ENCODE measurements around the gene ZPBP2. TPM values are rescaled to one million over a fixed set of nuclear protein-coding genes. Genes with fewer than 3 reads are reported as not detected.

The ZPBP2 gene
- total RNA-seq, 1 experiment from 2014 or later: not detected

DNA sequence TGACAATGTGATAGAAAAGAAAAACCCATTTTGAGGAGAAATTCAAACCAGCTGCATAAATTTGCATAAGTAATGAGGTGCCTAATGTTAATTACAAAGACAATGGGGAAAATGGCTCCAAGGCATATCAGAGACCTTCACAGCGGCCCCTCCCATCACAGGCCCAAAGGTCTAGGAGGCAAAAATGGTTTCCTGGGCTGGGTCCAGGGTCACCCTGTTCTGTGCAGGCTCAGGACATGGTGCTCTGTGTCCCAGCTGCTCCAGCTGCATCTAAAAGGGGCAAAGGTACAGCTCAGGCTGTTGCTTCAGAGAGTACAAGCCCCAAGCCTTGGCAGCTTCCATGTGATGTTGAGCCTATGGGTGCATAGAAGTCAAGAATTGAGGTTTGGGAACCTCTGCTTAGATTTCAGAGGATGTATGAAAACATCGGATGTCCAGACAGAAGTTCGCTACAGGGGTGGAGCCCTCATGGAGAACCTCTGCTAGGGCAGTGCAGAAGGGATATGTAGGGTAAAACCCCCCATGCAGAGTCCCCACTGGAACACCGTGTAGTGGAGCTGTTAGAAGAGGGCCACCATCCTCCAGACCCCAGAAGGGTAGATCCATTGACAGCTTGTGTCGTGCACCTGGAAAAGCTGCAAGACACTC is 44.5 kb upstream of the ZPBP2 start:
- Histone ChIP-seq H3K56ac (ENCODE audit: insufficient read length, low read depth, low read length) (no peak overlapping the region), H4K91ac (ENCODE audit: insufficient read length, low read depth, low read length) (no peak overlapping the region), H3K4me1 (ENCODE audit: insufficient read depth, low read length) (peaks cover 4% of the 10 kb centered on the region; the same call in 1 of the 2 replicates), H2AK5ac (ENCODE audit: insufficient read length, low read length) (no peak overlapping the region), H4K8ac (replicated peaks; ENCODE audit: insufficient read length, low read depth, low read length) (no peak overlapping the region), H3K9ac (ENCODE audit: extremely low read depth, insufficient read length, low read length) (no peak overlapping the region), H2AFZ (ENCODE audit: low read length) (no peak overlapping the region), H3K14ac (ENCODE audit: insufficient read depth, low read length) (no peak overlapping the region), H3K23ac (ENCODE audit: insufficient read length, low read depth, low read length) (no peak overlapping the region), H3T11ph (ENCODE audit: low read length) (no peak overlapping the region), H2BK12ac (ENCODE audit: insufficient read length, low read depth, low read length) (no peak overlapping the region), H3K9me3 (ENCODE audit: control insufficient read depth, low read depth, low read length) (peaks cover 7% of the 10 kb centered on the region), H2BK20ac (ENCODE audit: low read depth, low read length, poor library complexity, severe bottlenecking) (no peak overlapping the region), H2BK120ac (ENCODE audit: low read depth, low read length, poor library complexity, severe bottlenecking) (no peak overlapping the region), H2BK5ac (ENCODE audit: insufficient read length, low read length) (no peak overlapping the region), H3K18ac (ENCODE audit: insufficient read length, low read depth, low read length) (no peak overlapping the region), H3K27me3 (ENCODE audit: insufficient read depth, low read length) (no peaks in the 10 kb centered on the region), H4K20me1 (ENCODE audit: control insufficient read depth, insufficient read depth, insufficient read length) (no peaks in the 10 kb centered on the region), H3K4ac (ENCODE audit: low read depth, low read length) (no peak overlapping the region), H3K79me1 (ENCODE audit: insufficient read depth, low read depth, low read length, poor library complexity, severe bottlenecking) (no peaks in the 10 kb centered on the region), H2BK15ac (ENCODE audit: low read depth, low read length) (no peak overlapping the region), H3K23me2 (ENCODE audit: insufficient read length, low read depth, low read length, poor library complexity, severe bottlenecking) (no peaks in the 10 kb centered on the region), H3K79me2 (ENCODE audit: insufficient read depth, low read length) (no peaks in the 10 kb centered on the region), H3K27ac (ENCODE audit: insufficient read length, low read depth, low read length) (no peak overlapping the region), H4K5ac (ENCODE audit: insufficient read length, low read depth, low read length) (no peak overlapping the region), H3K4me2 (ENCODE audit: insufficient read depth, insufficient read length, low read length) (no peak overlapping the region)
- no peak for DNase-seq
- H3K4me1 Mint-ChIP-seq: peaks cover 8 to 11% of the 10 kb centered on the region in 2 experiments
- H3K36me3 Mint-ChIP-seq (ENCODE audit: insufficient read depth in 1 of 3, low read depth in 3 of 3): peaks cover 8 to 19% (median 18%) of the 10 kb centered on the region in 3 experiments
- no CpG with 5 or more reads among the region's 5 CpGs for WGBS (ENCODE audit: extremely low coverage, insufficient read length, low lambda C conversion rate)
- TF ChIP-seq, protein P1, sequence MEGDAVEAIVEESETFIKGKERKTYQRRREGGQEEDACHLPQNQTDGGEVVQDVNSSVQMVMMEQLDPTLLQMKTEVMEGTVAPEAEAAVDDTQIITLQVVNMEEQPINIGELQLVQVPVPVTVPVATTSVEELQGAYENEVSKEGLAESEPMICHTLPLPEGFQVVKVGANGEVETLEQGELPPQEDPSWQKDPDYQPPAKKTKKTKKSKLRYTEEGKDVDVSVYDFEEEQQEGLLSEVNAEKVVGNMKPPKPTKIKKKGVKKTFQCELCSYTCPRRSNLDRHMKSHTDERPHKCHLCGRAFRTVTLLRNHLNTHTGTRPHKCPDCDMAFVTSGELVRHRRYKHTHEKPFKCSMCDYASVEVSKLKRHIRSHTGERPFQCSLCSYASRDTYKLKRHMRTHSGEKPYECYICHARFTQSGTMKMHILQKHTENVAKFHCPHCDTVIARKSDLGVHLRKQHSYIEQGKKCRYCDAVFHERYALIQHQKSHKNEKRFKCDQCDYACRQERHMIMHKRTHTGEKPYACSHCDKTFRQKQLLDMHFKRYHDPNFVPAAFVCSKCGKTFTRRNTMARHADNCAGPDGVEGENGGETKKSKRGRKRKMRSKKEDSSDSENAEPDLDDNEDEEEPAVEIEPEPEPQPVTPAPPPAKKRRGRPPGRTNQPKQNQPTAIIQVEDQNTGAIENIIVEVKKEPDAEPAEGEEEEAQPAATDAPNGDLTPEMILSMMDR (conservative IDR thresholded peaks at IDR 0.05): no peak
- H3K27me3 Mint-ChIP-seq (ENCODE audit: low read depth): peaks cover 5% of the 10 kb centered on the region
- H3K4me3 Mint-ChIP-seq: no peak overlapping the region
- H3K9me3 Mint-ChIP-seq: peaks cover 35 to 36% of the 10 kb centered on the region in 2 experiments
- H3K27ac Mint-ChIP-seq: no peak overlapping the region

Measured in H9 (cell line).